ENCODE results near the gene AQP9. TPM values are rescaled to one million over a fixed set of nuclear protein-coding genes. Genes with fewer than 3 reads are reported as not detected.
A peak's percentile ranks its signal among the peaks of the same experiment; 100 is the strongest.

The AQP9 gene
- total RNA-seq, 2 donors from 2014 or later: 0.26 to 1.6 TPM

- TF ChIP-seq, protein P1, sequence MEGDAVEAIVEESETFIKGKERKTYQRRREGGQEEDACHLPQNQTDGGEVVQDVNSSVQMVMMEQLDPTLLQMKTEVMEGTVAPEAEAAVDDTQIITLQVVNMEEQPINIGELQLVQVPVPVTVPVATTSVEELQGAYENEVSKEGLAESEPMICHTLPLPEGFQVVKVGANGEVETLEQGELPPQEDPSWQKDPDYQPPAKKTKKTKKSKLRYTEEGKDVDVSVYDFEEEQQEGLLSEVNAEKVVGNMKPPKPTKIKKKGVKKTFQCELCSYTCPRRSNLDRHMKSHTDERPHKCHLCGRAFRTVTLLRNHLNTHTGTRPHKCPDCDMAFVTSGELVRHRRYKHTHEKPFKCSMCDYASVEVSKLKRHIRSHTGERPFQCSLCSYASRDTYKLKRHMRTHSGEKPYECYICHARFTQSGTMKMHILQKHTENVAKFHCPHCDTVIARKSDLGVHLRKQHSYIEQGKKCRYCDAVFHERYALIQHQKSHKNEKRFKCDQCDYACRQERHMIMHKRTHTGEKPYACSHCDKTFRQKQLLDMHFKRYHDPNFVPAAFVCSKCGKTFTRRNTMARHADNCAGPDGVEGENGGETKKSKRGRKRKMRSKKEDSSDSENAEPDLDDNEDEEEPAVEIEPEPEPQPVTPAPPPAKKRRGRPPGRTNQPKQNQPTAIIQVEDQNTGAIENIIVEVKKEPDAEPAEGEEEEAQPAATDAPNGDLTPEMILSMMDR (IDR thresholded peaks at IDR 0.05): no peak
- TF ChIP-seq POLR2A (IDR thresholded peaks at IDR 0.05): no peak
- DNase-seq (no peak), ATAC-seq (peak; percentile 50)
- Histone ChIP-seq H3K27ac (peak overlapping the region in 3 of 4 donors; percentile 2 to 27 (median 19)), H3K9me3 (no peaks in the 10 kb centered on the region), H3K4me3 (no peak overlapping the region), H3K4me1 (peaks cover 6% of the 10 kb centered on the region), H3K27me3 (no peaks in the 10 kb centered on the region), H3K36me3 (replicated peaks in 1 of 2; ENCODE audit: insufficient read depth in 1 of 2, low read depth in 2 of 2) (no peaks in the 10 kb centered on the region)
- intact Hi-C loops (cut with DNase I): no loop called here
- WGBS, 2 donors: 4 to 17% methylated on average over 8 of the region's 8 CpGs
Measured at GRCh38 chr15:58229297-58229768, 91.2 kb downstream of the AQP9 start.

DNA sequence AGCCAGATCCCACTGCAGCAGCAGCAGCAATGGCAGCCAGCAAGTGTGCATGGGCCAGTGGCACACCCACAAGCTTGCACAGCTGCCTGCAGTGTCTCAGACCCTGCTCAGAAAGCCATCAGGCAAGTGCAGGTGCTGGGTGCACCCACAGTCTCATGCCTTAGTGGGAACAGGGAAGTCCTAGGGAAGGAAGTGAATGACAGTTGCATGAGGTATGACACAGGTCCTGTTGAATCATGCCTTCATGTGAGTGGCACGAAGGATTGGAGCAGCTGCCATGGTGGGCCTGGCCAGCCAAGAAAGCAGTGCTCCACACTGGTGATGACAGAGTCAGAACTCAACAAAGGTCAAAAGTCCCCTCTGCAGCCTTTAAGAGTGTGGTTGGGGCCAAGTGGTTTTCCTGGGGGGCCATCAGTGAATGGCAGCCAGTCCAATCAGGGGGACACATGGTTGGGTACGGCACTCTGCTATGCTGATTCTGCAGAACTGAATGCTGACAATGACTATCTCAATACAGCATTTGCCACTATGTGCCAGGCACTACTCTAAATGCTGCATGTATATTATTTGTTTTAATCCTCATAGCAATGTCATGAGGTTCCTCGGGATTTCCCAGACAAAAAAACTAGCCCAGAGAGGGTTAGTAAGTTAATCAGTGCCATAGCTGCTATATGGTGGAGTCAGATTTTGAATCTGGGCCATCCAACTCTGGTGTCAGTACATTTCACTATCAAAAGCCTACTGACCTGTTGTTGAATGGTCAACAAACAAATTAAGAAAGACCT lies 94.3 kb downstream of the AQP9 start:
- TF ChIP-seq, protein P1 (IDR thresholded peaks at IDR 0.05): no peak
- no peak for TF ChIP-seq POLR2A (IDR thresholded peaks at IDR 0.05)
- 51 to 76% methylated on average over 3 of the region's 3 CpGs for WGBS, 2 donors
- no peaks in the 10 kb centered on the region for H3K36me3 ChIP-seq (replicated peaks in 1 of 2; ENCODE audit: insufficient read depth in 1 of 2, low read depth in 2 of 2)
- H3K4me3 ChIP-seq: no peak overlapping the region
- no peaks in the 10 kb centered on the region for H3K9me3 ChIP-seq
- intact Hi-C loops (cut with DNase I): no loop called here
- H3K27me3 ChIP-seq: no peaks in the 10 kb centered on the region
- no peak overlapping the region for H3K27ac ChIP-seq
- no peak for DNase-seq
- no peak for ATAC-seq
- peaks cover 6% of the 10 kb centered on the region for H3K4me1 ChIP-seq

DNA sequence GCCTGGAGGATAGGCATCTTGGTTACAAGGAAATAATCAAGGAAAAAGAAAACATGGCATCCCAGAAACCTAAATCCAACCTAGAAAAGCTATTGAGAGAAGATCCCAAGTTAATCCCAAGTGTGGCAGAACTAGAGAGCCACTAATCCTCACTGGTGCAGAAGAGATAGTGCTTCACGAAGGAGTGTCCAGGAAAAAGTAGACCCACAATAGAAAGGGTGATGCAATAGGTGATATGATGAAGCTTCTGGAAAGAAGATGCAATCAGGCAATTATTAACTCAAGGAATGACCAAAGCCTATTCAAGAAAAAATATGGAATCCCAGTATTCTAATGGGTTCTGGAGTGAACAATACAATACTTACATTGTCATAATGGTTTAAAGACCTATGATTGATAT lies 95.2 kb downstream of the AQP9 start:
- 62 to 68% methylated on average over 1 of the region's 1 CpG for WGBS, 2 donors
- intact Hi-C loops (cut with DNase I): no loop called here
- Histone ChIP-seq H3K27me3 (no peaks in the 10 kb centered on the region), H3K9me3 (no peaks in the 10 kb centered on the region), H3K4me3 (no peak overlapping the region), H3K36me3 (replicated peaks in 1 of 2; ENCODE audit: insufficient read depth in 1 of 2, low read depth in 2 of 2) (no peaks in the 10 kb centered on the region), H3K4me1 (peaks cover 6% of the 10 kb centered on the region), H3K27ac (no peak overlapping the region)
- TF ChIP-seq, protein P1 (IDR thresholded peaks at IDR 0.05): no peak
- TF ChIP-seq POLR2A (IDR thresholded peaks at IDR 0.05): no peak
- ATAC-seq: no peak
- no peak for DNase-seq

Small RNAs within 50 kb of the gene (small RNA-seq; reads per million reads assigned to genes)
- gene MTCO3P23: not detected

Other genes starting within 250 kb of the AQP9 start
- gene ALDH1A2, start 72.7 kb upstream of the AQP9 start, total RNA-seq: 1 to 10 TPM; 1.6 to 2.1 TPM

Data from body of pancreas (tissue), 4 donors.